Upper lobe of left lung (tissue), 6 donors: ENCODE data around the gene ZNF234. TPM values are rescaled to one million over a fixed set of nuclear protein-coding genes. Genes with fewer than 3 reads are reported as not detected.

Source experiments
- ATAC-seq, 2 donors: fragments of 200-7000 bp; cut with Tn5 transposase; one replicate each; pipeline ENCODE4 v1.9.1; 2022; ENCODE audit warnings: mild to moderate bottlenecking in 2 of 2, moderate library complexity in 2 of 2; ENCODE audit not compliant: low FRiP score in 2 of 2
- DNase-seq, 2 donors: peaks; one replicate each; pipeline ENCODE4 v3.0.0-alpha.2; 2019 to 2020
- H3K27ac ChIP-seq, 4 donors: fragments of 200-600 bp; sonication (generic); one replicate each; pipeline ENCODE4 v1.5.1; 2016 to 2019
- H3K27me3 ChIP-seq, 4 donors: fragments of 200-600 bp; sonication (generic); one replicate each; pipeline ENCODE4 v1.5.1; 2017 to 2019
- H3K36me3 ChIP-seq, 4 donors: fragments of 200-600 bp; sonication (generic); one replicate each; pipeline ENCODE4 v1.5.1; 2016 to 2019
- H3K4me1 ChIP-seq, 4 donors: fragments of 200-600 bp; sonication (generic); one replicate each; pipeline ENCODE4 v1.5.1; 2018 to 2019
- H3K4me3 ChIP-seq, 4 donors: fragments of 200-600 bp; sonication (generic); one replicate each; pipeline ENCODE4 v1.5.1; 2017 to 2019; ENCODE audit warnings: mild to moderate bottlenecking in 2 of 4, moderate library complexity in 1 of 4
- H3K9me3 ChIP-seq, 4 donors: fragments of 200-600 bp; sonication (generic); one replicate each; pipeline ENCODE4 v1.5.1; 2018 to 2019
- CTCF ChIP-seq, 6 experiments: fragments of 450-650 bp in 4 of 6; fragments of 200-600 bp in 2 of 6; sonication (generic) in 2 of 6; IDR thresholded peaks; one replicate each; pipeline ENCODE4 v1.5.1; 2016 to 2019; ENCODE audit warnings: antibody characterized with exemption in 6 of 6
- EP300 ChIP-seq, 4 donors: sonication (generic); formaldehyde crosslinking; IDR thresholded peaks; one replicate each; pipeline ENCODE4 v1.5.1; 2017; ENCODE audit warnings: antibody characterized with exemption in 4 of 4, control low read depth in 2 of 4
- POLR2A ChIP-seq, 4 donors: fragments of 450-650 bp; IDR thresholded peaks; one replicate each; pipeline ENCODE4 v1.5.1; 2016 to 2017; ENCODE audit warnings: antibody characterized with exemption in 4 of 4, mild to moderate bottlenecking in 2 of 4
- POLR2AphosphoS5 ChIP-seq, 2 donors: sonication (generic); formaldehyde crosslinking; IDR thresholded peaks; one replicate each; pipeline ENCODE4 v1.5.1; 2017; ENCODE audit warnings: antibody characterized with exemption in 2 of 2
- WGBS, 2 donors: methylation state at CpG; one replicate each; pipeline ENCODE4 v1.1.5; 2017 to 2018; 5-methylcytosine and 5-hydroxymethylcytosine counted together
- total RNA-seq, 6 donors: library from RNA; depleted of rRNA in 4 of 6; stranded (reverse); fragments of >200 nt in 4 of 6; gene quantifications; one replicate each; pipeline versions ENCODE4 v1.1.0 to v1.2.1, GENCODE V29; 2016 to 2021
- donor health status: DM: no; HTN: no; CAD: no; lungs with moderate emphysema.
- donor health status: DM: no; HTN: yes; CAD: no; lungs with severe emphysema.

Gene ZNF234
- total RNA-seq, 6 donors from 2014 or later = 4.9 to 25.1 (median 9.5) TPM

- H3K4me3 ChIP-seq = no peak overlapping the region
- H3K36me3 ChIP-seq = peaks cover 10 to 37% (median 21%) of the 10 kb centered on the region in 4 donors
- DNase-seq (no peak), ATAC-seq (no peak)
- TF ChIP-seq CTCF (IDR thresholded peaks at IDR 0.05) (no peak), POLR2A (IDR thresholded peaks at IDR 0.05) (no peak), EP300 (IDR thresholded peaks at IDR 0.05) (no peak), POLR2AphosphoS5 (IDR thresholded peaks at IDR 0.05) (no peak)
- H3K27ac ChIP-seq = no peak overlapping the region
- peaks cover 49 to 69% (median 68%) of the 10 kb centered on the region in 4 donors for H3K9me3 ChIP-seq
- H3K4me1 ChIP-seq = peaks cover 13 to 19% (median 15%) of the 10 kb centered on the region in 4 donors
- no peaks in the 10 kb centered on the region for H3K27me3 ChIP-seq
Observed at GRCh38 chr19:44109458-44109857, 31.9 kb upstream of the ZNF234 start.

- no peaks in the 10 kb centered on the region for H3K27me3 ChIP-seq
- ATAC-seq = no peak
- WGBS, 2 donors = 17 to 36% methylated on average over 14 to 17 of the region's 17 CpGs
- H3K4me1 ChIP-seq = peaks cover 14 to 22% (median 16%) of the 10 kb centered on the region in 4 donors
- H3K36me3 ChIP-seq = peaks cover under 1 to 27% (median 6%) of the 10 kb centered on the region in 4 donors
- peaks cover 34 to 48% (median 46%) of the 10 kb centered on the region in 4 donors for H3K9me3 ChIP-seq
- DNase-seq = no peak
- H3K27ac ChIP-seq = no peak overlapping the region
- no peak for TF ChIP-seq CTCF (IDR thresholded peaks at IDR 0.05)
- TF ChIP-seq EP300 (IDR thresholded peaks at IDR 0.05) = no peak
- no peak for TF ChIP-seq POLR2A (IDR thresholded peaks at IDR 0.05)
- no peak for TF ChIP-seq POLR2AphosphoS5 (IDR thresholded peaks at IDR 0.05)
- peak overlapping the region in 3 of 4 donors; percentile 69 to 95 (median 73) for H3K4me3 ChIP-seq
Observed at GRCh38 chr19:44111910-44112463, 29.4 kb upstream of the ZNF234 start.

GRCh38 chr19:44112802-44113137 is 28.6 kb upstream of the ZNF234 start:
- peaks cover 26 to 40% (median 38%) of the 10 kb centered on the region in 4 donors for H3K9me3 ChIP-seq
- peak overlapping the region in 2 of 4 donors; percentile 65 to 79 for H3K27ac ChIP-seq
- peaks cover 0 to 27% (median 7%) of the 10 kb centered on the region in 4 donors for H3K36me3 ChIP-seq
- no peaks in the 10 kb centered on the region for H3K27me3 ChIP-seq
- peak overlapping the region; percentile 61 to 95 (median 71) for H3K4me3 ChIP-seq
- WGBS, 2 donors = 0 to 1% methylated on average over 11 of the region's 11 CpGs
- peaks cover 14 to 22% (median 16%) of the 10 kb centered on the region in 4 donors for H3K4me1 ChIP-seq
- ATAC-seq (peak in 1 of 2 donors; percentile 1), DNase-seq (no peak)
- TF ChIP-seq EP300 (IDR thresholded peaks at IDR 0.05) (no peak), POLR2AphosphoS5 (IDR thresholded peaks at IDR 0.05) (no peak), CTCF (IDR thresholded peaks at IDR 0.05) (no peak), POLR2A (IDR thresholded peaks at IDR 0.05) (no peak)

GRCh38 chr19:44113138-44113783 is 28.1 kb upstream of the ZNF234 start, which contains the start of gene ZNF225:
Gene ZNF225 (plus strand): TSS chr19:44113399. CDS start chr19:44115828, 2,429 bp downstream.
- TF ChIP-seq POLR2AphosphoS5 (IDR thresholded peaks at IDR 0.05) = peak in 1 of 2 donors; percentile 84
- TF ChIP-seq CTCF (IDR thresholded peaks at IDR 0.05) = peak in 2 of 6 experiments; percentile 32 to 37
- no peak for TF ChIP-seq EP300 (IDR thresholded peaks at IDR 0.05)
- TF ChIP-seq POLR2A (IDR thresholded peaks at IDR 0.05) = peak in 2 of 4 donors; percentile 8 to 56
- Histone ChIP-seq H3K27me3 (no peaks in the 10 kb centered on the region), H3K36me3 (peaks cover 5 to 28% (median 11%) of the 10 kb centered on the region in 4 donors), H3K9me3 (peaks cover 22 to 35% (median 33%) of the 10 kb centered on the region in 4 donors), H3K4me3 (peak within 1 kb of the TSS; percentile 64 to 95 (median 71)), H3K27ac (peak within 1 kb of the TSS; percentile 61 to 81 (median 75)), H3K4me1 (peaks cover 14 to 22% (median 16%) of the 10 kb centered on the region in 4 donors)
- peak; percentile 79 to 98 for DNase-seq
- 0% methylated on average over 6 to 44 of the region's 44 CpGs for WGBS, 2 donors
- peak; percentile 98 to 99 for ATAC-seq
